ENCODE measurements around the gene GRID2IP. TPM values are rescaled to one million over a fixed set of nuclear protein-coding genes. Genes with fewer than 3 reads are reported as not detected.

Gene GRID2IP
- total RNA-seq, 2 donors from 2014 or later, result 0.37 to 0.45 TPM

- Histone ChIP-seq H3K36me3 (no peaks in the 10 kb centered on the region), H3K9me3 (no peaks in the 10 kb centered on the region), H3K4me1 (no peaks in the 10 kb centered on the region), H3K9ac (ENCODE audit: low read depth in 2 of 2, low read length in 2 of 2) (no peak overlapping the region), H3K27ac (no peak overlapping the region), H3K4me3 (peak overlapping the region; percentile 28), H3K27me3 (peaks cover 25% of the 10 kb centered on the region)
- intact Hi-C loops (cut with DNase I), result no loop called here
- no peak for TF ChIP-seq CTCF (IDR thresholded peaks at IDR 0.05)
- peak; percentile 43 for DNase-seq
These were observed 20.4 kb downstream of the GRID2IP start for GRCh38 chr7:6530626-6531491.

GRCh38 chr7:6529643-6530042, 21.6 kb downstream of the GRID2IP start:
- H3K4me1 ChIP-seq, result no peaks in the 10 kb centered on the region
- no peak for TF ChIP-seq CTCF (IDR thresholded peaks at IDR 0.05)
- DNase-seq, result no peak
- no peak overlapping the region for H3K9ac ChIP-seq (ENCODE audit: low read depth in 2 of 2, low read length in 2 of 2)
- H3K4me3 ChIP-seq, result no peak overlapping the region
- H3K9me3 ChIP-seq, result no peaks in the 10 kb centered on the region
- H3K27ac ChIP-seq, result no peak overlapping the region
- H3K27me3 ChIP-seq, result peaks cover 24% of the 10 kb centered on the region
- H3K36me3 ChIP-seq, result no peaks in the 10 kb centered on the region
- intact Hi-C loops (cut with DNase I), result no loop called here

- Histone ChIP-seq H3K36me3 (no peaks in the 10 kb centered on the region), H3K9ac (ENCODE audit: low read depth in 2 of 2, low read length in 2 of 2) (no peak overlapping the region), H3K9me3 (no peaks in the 10 kb centered on the region), H3K27me3 (peaks cover 24% of the 10 kb centered on the region), H3K27ac (no peak overlapping the region), H3K4me1 (no peaks in the 10 kb centered on the region), H3K4me3 (no peak overlapping the region)
- intact Hi-C loops (cut with DNase I), result no loop called here
- no peak for DNase-seq
- TF ChIP-seq CTCF (IDR thresholded peaks at IDR 0.05), result no peak
These were observed 22.7 kb downstream of the GRID2IP start for GRCh38 chr7:6528401-6529130.

GRCh38 chr7:6526997-6527378, 24.3 kb downstream of the GRID2IP start:
- Histone ChIP-seq H3K4me1 (no peaks in the 10 kb centered on the region), H3K4me3 (peak overlapping the region; percentile 26), H3K9me3 (no peaks in the 10 kb centered on the region), H3K9ac (ENCODE audit: low read depth in 2 of 2, low read length in 2 of 2) (peak overlapping the region in 1 of 2 donors; percentile 3), H3K36me3 (no peaks in the 10 kb centered on the region), H3K27me3 (peaks cover 24% of the 10 kb centered on the region), H3K27ac (no peak overlapping the region)
- TF ChIP-seq CTCF (IDR thresholded peaks at IDR 0.05), result no peak
- no peak for DNase-seq
- intact Hi-C loops (cut with DNase I), result no loop called here

- no peak for DNase-seq
These were observed 30.9 kb downstream of the GRID2IP start for GRCh38 chr7:6520163-6520981.

More at GRCh38 chr7:6520163-6520981, 30.9 kb downstream of the GRID2IP start:
- H3K27ac ChIP-seq, result no peak overlapping the region
- H3K4me3 ChIP-seq, result no peak overlapping the region
- no peaks in the 10 kb centered on the region for H3K36me3 ChIP-seq
- no peak for TF ChIP-seq CTCF (IDR thresholded peaks at IDR 0.05)
- H3K27me3 ChIP-seq, result no peaks in the 10 kb centered on the region
- intact Hi-C loops (cut with DNase I), result no loop called here
- H3K9ac ChIP-seq (ENCODE audit: low read depth in 2 of 2, low read length in 2 of 2), result no peak overlapping the region
- no peaks in the 10 kb centered on the region for H3K4me1 ChIP-seq
- no peaks in the 10 kb centered on the region for H3K9me3 ChIP-seq
